ENCODE results near the gene TRO.

The TRO gene

DNA sequence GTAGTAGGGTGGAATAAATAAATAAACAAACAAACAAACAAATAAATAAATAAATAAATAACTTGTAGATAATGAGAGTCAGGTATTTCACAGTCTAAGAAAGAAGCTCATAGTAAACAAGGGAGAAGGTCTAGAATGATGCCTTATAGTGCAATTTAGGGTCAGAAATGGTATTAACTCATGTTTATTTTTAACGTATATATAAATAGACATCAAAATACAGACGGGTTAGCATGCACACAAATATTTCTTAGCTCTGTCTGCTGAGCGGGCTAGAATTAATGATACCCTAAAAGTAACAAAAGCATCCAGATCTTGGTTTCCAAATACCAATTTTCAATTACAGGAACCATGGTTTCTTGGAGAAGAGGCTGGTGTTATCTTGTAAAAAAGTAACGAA lies 56.8 kb downstream of the TRO start:
- ATAC-seq: no peak

DNA sequence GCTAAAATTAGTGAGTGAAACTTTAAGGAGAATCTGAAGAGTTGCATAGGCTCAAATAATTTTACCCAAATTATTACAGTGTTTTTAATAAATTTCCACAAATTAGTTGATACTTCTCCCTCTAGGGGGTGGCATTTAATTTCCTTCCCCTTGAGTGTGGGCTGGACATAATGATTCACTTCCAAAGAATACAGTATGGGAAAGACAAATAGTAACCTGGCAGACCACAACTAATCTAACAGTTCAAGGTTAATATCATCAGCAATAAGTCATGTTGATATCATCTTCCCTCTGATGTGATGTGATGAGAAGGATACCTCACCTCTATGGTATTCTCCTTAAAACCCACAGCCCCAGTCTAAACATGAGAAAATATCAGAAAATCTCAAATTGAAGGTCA lies 57.8 kb downstream of the TRO start:
- no peak for ATAC-seq

DNA sequence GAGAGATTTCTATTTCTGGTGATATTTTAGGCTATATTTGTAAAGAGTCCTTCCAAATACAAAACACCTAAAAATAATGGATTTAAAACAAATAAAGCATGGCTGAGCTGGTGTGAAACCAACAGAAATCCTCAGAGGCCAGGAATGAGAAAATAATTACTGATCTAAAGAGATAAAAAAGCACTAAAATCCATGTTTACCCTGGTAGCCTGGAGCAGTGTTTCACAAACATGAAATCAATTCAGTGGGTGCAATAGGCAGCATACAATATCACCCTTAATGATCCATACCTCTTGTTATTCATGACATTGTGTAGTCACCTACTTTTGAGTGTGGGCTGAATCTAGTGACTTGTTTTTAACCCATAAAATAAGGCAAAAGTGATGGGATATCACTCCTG lies 58.8 kb downstream of the TRO start:
- ATAC-seq: no peak

DNA sequence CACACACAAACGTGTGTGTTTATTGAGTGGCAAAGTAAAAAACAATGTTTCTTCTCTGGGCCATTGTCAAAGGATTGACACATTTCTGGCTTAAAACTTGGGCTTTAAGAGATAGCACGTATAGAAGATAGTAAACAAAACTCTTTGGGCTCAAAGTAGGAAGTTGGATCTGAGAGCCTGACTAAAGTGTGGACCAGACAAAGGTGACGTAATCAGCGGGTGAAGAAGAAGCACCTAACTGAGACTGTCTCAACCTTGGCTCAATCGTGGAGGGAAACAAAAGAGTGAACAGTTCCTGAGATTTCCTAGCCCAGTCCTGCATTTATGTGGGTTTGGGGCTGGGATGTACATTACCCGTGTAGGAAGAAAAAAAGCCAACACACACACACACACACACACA lies 59.7 kb downstream of the TRO start:
- no peak for ATAC-seq
